B cell (primary cell): ENCODE measurements around the gene MTX1. TPM values are rescaled to one million over a fixed set of nuclear protein-coding genes. Genes with fewer than 3 reads are reported as not detected.
"Not testable (repeated sequence)": the region's sequence is repeated elsewhere in the genome, so short reads cannot be mapped to it uniquely, and the experiment has no call there.

Source experiments
- ATAC-seq: fragments of 200-7000 bp; cut with Tn5 transposase; one replicate; pipeline ENCODE4 v1.10.0; 2021; ENCODE audit warnings: low read depth, mild to moderate bottlenecking, moderate number of reproducible peaks, moderate library complexity
- CTCF ChIA-PET: fragments of 350-600 bp; sonication (Branson Sonifier 250); formaldehyde crosslinking; loops from one replicate; lab custom pipeline; 2021; ENCODE audit warnings: antibody characterized with exemption, inconsistent platforms; lab: Charles Lee
- POLR2A ChIA-PET: fragments of 350-600 bp; sonication (Branson Sonifier 250); formaldehyde crosslinking; loops from one replicate; lab custom pipeline; 2021; ENCODE audit warnings: antibody characterized with exemption; lab: Charles Lee
- DNase-seq: peaks from one replicate; pipeline ENCODE4 v3.0.0; 2013
- H2AFZ ChIP-seq: 2 replicates; pipeline ENCODE4 v1.6.1; 2012; ENCODE audit warnings: mild to moderate bottlenecking, low read depth, low read length; ENCODE audit not compliant: insufficient read depth, poor library complexity, severe bottlenecking
- H3K27ac ChIP-seq, 2 donors: 1 replicate in 1 of 2; 2 replicates in 1 of 2; pipeline ENCODE4 v1.5.1; 2012 to 2013; ENCODE audit warnings: low read length in 2 of 2, mild to moderate bottlenecking in 2 of 2, moderate library complexity in 1 of 2
- H3K27me3 ChIP-seq, 4 experiments: fragments of 200-600 bp in 1 of 4; sonication (generic) in 1 of 4; replicated peaks in 1 of 4; 1 replicate in 2 of 4; 2 replicates in 2 of 4; pipeline versions ENCODE4 v1.6.1 to v1.7.0; 2013 to 2016; ENCODE audit warnings: low read length in 3 of 4, mild to moderate bottlenecking in 2 of 4, mixed read lengths in 1 of 4, moderate library complexity in 1 of 4; ENCODE audit not compliant: insufficient read depth in 4 of 4, control insufficient read depth in 3 of 4; ENCODE audit errors: control extremely low read depth in 1 of 4
- H3K36me3 ChIP-seq, 2 experiments: replicated peaks in 1 of 2; 1 replicate in 1 of 2; 2 replicates in 1 of 2; pipeline versions ENCODE4 v1.6.1 to v1.7.1; 2013; ENCODE audit warnings: low read length in 1 of 2; ENCODE audit not compliant: insufficient read depth in 2 of 2, control insufficient read depth in 1 of 2; ENCODE audit errors: control extremely low read depth in 1 of 2, extremely low read depth in 1 of 2
- H3K4me1 ChIP-seq, 2 donors: fragments of 200-600 bp in 1 of 2; sonication (generic) in 1 of 2; 1 replicate in 1 of 2; 2 replicates in 1 of 2; pipeline versions ENCODE4 v1.5.1 to v1.6.1; 2013 to 2017; ENCODE audit warnings: low read length in 2 of 2; ENCODE audit not compliant: control insufficient read depth in 2 of 2, insufficient read depth in 2 of 2
- H3K4me2 ChIP-seq: replicated peaks from 2 replicates; pipeline ENCODE3; 2012; ENCODE audit warnings: mild to moderate bottlenecking, low read depth, low read length; ENCODE audit not compliant: poor library complexity, severe bottlenecking
- H3K4me3 ChIP-seq, 5 experiments: fragments of 200-600 bp in 1 of 5; sonication (generic) in 1 of 5; 1 replicate in 3 of 5; 2 replicates in 2 of 5; pipeline versions ENCODE4 v1.5.1 to v1.7.0; 2011 to 2016; ENCODE audit warnings: low read length in 4 of 5, mild to moderate bottlenecking in 4 of 5, low read depth in 2 of 5, control low read depth in 1 of 5, moderate library complexity in 1 of 5; ENCODE audit not compliant: insufficient read depth in 1 of 5; ENCODE audit errors: control extremely low read depth in 1 of 5, extremely low read depth in 1 of 5
- H3K79me2 ChIP-seq: fragments of 200-600 bp; sonication (generic); one replicate; pipeline ENCODE4 v1.6.0; 2016; ENCODE audit warnings: low read length; ENCODE audit not compliant: control insufficient read depth, insufficient read depth
- H3K9ac ChIP-seq: fragments of 200-600 bp; sonication (generic); 2 replicates; pipeline ENCODE4 v1.6.1; 2017; ENCODE audit warnings: mild to moderate bottlenecking, low read length, moderate library complexity
- H3K9me3 ChIP-seq, 3 donors: one replicate each; pipeline versions ENCODE4 v1.6.1 to v1.7.1; 2013; ENCODE audit warnings: low read length in 2 of 3; ENCODE audit not compliant: control insufficient read depth in 2 of 3, insufficient read depth in 1 of 3; ENCODE audit errors: control extremely low read depth in 1 of 3
- H4K20me1 ChIP-seq: 2 replicates; pipeline ENCODE4 v1.6.0; 2012; ENCODE audit warnings: mild to moderate bottlenecking, low read length; ENCODE audit not compliant: insufficient read depth, control insufficient read depth, poor library complexity, severe bottlenecking
- H3K27ac Mint-ChIP-seq: one replicate; pipeline ENCODE4 v1.8.0; 2021; ENCODE audit warnings: mixed read lengths
- H3K27me3 Mint-ChIP-seq: one replicate; pipeline ENCODE4 v1.8.0; 2021; ENCODE audit warnings: mixed read lengths
- H3K4me1 Mint-ChIP-seq: one replicate; pipeline ENCODE4 v1.8.0; 2021; ENCODE audit warnings: mixed read lengths
- H3K4me3 Mint-ChIP-seq: one replicate; pipeline ENCODE4 v1.8.0; 2021; ENCODE audit warnings: mixed read lengths
- H3K9me3 Mint-ChIP-seq: one replicate; pipeline ENCODE4 v1.8.0; 2022; ENCODE audit warnings: mixed read lengths; ENCODE audit not compliant: insufficient read depth
- EZH2 ChIP-seq: IDR thresholded peaks from 2 replicates; pipeline ENCODE4 v1.6.1; 2012; ENCODE audit warnings: borderline replicate concordance, low read depth, mild to moderate bottlenecking, moderate library complexity, low read length; ENCODE audit not compliant: insufficient read depth, poor library complexity, severe bottlenecking
- WGBS: methylation state at CpG from one replicate; pipeline ENCODE4 v1.1.5; 2013; ENCODE audit warnings: missing lambda C conversion rate; ENCODE audit not compliant: insufficient coverage; 5-methylcytosine and 5-hydroxymethylcytosine counted together
- intact Hi-C: fragments of 100-400 bp; cut with micrococcal nuclease; formaldehyde crosslinking; loops from one replicate; pipeline ENCODE4 v1.10.0; 2022
- polyA plus RNA-seq: library from polyadenylated mRNA; depleted of rRNA; stranded (reverse); fragments of >200 nt; gene quantifications from 2 replicates; pipeline ENCODE4 v1.2.3, GENCODE V29; 2012
- total RNA-seq, 2 donors: library from RNA; stranded (reverse); fragments of 120-200 nt in 1 of 2; gene quantifications; 1 replicate in 1 of 2; 2 replicates in 1 of 2; pipeline versions ENCODE4 v1.2.3 to v1.2.4, GENCODE V29; 2013 to 2022
- TF ChIP-seq, protein P1 (sequence below): fragments of 200-600 bp; IDR thresholded peaks from one replicate; pipeline ENCODE4 v1.8.0; 2022; ENCODE audit warnings: antibody characterized with exemption, mild to moderate bottlenecking

Gene MTX1
- total and polyA plus RNA-seq, 2 donors (not counting 1 experiment from before 2014, with no cell fraction given), result 19.0 to 40.4 TPM

DNA sequence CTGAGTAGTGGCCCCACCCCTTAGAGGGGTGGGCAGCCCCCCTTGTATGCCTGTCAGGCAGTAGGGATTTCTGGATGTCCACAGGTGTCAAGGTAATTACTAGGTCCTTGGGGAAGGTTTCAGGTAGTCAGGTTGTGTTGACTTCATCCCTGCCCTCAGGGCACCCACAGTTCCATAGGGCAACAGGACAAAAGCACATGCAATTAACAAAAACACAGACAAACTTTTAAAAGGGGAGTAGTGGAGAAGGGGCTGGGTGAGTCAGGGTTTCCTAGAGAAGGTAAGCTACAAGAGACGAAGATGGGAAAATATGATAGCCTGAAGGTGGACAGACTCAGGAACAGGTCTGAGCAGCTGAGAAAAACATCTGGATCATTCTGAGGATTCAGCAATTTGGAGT lies 49.5 kb upstream of the MTX1 start:
- H3K27ac ChIP-seq, result no peak overlapping the region
- DNase-seq, result no peak
- no peaks in the 10 kb centered on the region for H3K9me3 Mint-ChIP-seq
- no peak for TF ChIP-seq EZH2
- TF ChIP-seq, protein P1, sequence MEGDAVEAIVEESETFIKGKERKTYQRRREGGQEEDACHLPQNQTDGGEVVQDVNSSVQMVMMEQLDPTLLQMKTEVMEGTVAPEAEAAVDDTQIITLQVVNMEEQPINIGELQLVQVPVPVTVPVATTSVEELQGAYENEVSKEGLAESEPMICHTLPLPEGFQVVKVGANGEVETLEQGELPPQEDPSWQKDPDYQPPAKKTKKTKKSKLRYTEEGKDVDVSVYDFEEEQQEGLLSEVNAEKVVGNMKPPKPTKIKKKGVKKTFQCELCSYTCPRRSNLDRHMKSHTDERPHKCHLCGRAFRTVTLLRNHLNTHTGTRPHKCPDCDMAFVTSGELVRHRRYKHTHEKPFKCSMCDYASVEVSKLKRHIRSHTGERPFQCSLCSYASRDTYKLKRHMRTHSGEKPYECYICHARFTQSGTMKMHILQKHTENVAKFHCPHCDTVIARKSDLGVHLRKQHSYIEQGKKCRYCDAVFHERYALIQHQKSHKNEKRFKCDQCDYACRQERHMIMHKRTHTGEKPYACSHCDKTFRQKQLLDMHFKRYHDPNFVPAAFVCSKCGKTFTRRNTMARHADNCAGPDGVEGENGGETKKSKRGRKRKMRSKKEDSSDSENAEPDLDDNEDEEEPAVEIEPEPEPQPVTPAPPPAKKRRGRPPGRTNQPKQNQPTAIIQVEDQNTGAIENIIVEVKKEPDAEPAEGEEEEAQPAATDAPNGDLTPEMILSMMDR, result no peak
- H3K79me2 ChIP-seq, result no peaks in the 10 kb centered on the region
- no peak overlapping the region for H3K9ac ChIP-seq
- H3K27ac Mint-ChIP-seq, result no peak overlapping the region
- intact Hi-C loops, result no loop called here
- no peak for ATAC-seq
- 86% methylated on average over 1 of the region's 1 CpG for WGBS
- no peaks in the 10 kb centered on the region for H4K20me1 ChIP-seq
- no peak overlapping the region for H3K4me2 ChIP-seq
- no peaks in the 10 kb centered on the region for H3K36me3 ChIP-seq
- POLR2A ChIA-PET, result no interaction called here
- H3K4me3 Mint-ChIP-seq, result no peak overlapping the region
- H3K4me3 ChIP-seq, result no peak overlapping the region
- H3K27me3 ChIP-seq, result no peaks in the 10 kb centered on the region
- H2AFZ ChIP-seq, result no peak overlapping the region
- CTCF ChIA-PET, result interaction anchor here (0.7 kb wide), 1 partner anchor 10 kb away, joined by 3 read pairs; no protein-coding TSS in a partner anchor
- H3K4me1 Mint-ChIP-seq, result no peaks in the 10 kb centered on the region
- H3K4me1 ChIP-seq, result no peaks in the 10 kb centered on the region
- no peaks in the 10 kb centered on the region for H3K9me3 ChIP-seq
- no peaks in the 10 kb centered on the region for H3K27me3 Mint-ChIP-seq

DNA sequence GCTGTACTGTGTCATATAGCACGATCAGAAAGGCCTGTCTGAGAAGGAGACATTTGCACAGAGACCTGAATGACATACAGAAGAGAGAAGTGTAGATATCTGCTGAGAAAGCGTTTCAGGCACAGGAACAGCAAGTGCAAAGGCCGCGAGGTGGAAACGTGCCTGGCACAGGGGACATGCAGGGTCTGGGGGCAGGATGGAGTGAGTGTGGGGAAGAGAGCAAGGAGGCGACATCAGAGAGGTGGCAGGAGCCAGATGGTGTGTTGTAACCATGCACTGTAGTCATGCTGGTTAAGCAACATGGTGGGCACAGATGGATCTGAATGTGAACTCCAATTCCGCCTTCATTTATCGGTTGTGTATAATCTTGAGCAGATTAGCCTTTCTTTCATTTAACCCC lies 48.4 kb upstream of the MTX1 start:
- no peak overlapping the region for H3K9ac ChIP-seq
- Mint-ChIP-seq H3K4me3 (no peak overlapping the region), H3K9me3 (no peaks in the 10 kb centered on the region), H3K27ac (no peak overlapping the region), H3K27me3 (no peaks in the 10 kb centered on the region), H3K4me1 (no peaks in the 10 kb centered on the region)
- DNase-seq, result no peak
- H3K27ac ChIP-seq, result no peak overlapping the region
- no peaks in the 10 kb centered on the region for H3K27me3 ChIP-seq
- H3K36me3 ChIP-seq, result no peaks in the 10 kb centered on the region
- no peak overlapping the region for H3K4me2 ChIP-seq
- no peaks in the 10 kb centered on the region for H4K20me1 ChIP-seq
- WGBS, result 85% methylated on average over 6 of the region's 8 CpGs
- no peaks in the 10 kb centered on the region for H3K79me2 ChIP-seq
- no peak for ATAC-seq
- H3K4me1 ChIP-seq, result no peaks in the 10 kb centered on the region
- H3K9me3 ChIP-seq, result peaks cover 0 to 7% (median 0%) of the 10 kb centered on the region in 3 donors
- no peak overlapping the region for H3K4me3 ChIP-seq
- intact Hi-C loops, result no loop called here
- ChIA-PET POLR2A (interaction anchor here (0.7 kb wide), 1 partner anchor 38 kb away, joined by 4 read pairs; no protein-coding TSS in a partner anchor), CTCF (no interaction called here)
- TF ChIP-seq, protein P1, result no peak
- no peak for TF ChIP-seq EZH2
- no peak overlapping the region for H2AFZ ChIP-seq

DNA sequence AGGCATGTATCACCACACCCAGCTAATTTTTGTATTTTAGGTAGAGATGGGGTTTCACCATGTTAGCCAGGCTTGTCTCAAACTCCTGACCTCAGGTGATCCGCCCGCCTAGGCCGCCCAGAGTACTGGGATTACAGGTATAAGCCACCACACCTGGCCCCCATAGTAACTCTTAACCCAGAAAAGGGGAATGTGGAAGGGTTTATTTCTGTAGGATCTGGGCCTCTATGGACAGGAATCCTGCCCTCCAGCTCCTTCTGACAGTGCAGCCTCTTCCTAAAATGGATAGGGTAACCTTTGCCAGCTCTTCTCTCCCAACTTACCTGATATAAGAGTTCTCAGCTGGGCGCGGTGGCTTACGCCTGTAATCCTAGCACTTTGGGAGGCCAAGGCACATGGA lies 45.9 kb upstream of the MTX1 start:
- H3K27ac ChIP-seq, H3K27ac Mint-ChIP-seq, H3K9me3 Mint-ChIP-seq, H3K4me3 Mint-ChIP-seq, H4K20me1 ChIP-seq, H3K4me2 ChIP-seq, H3K27me3 Mint-ChIP-seq, H3K9ac ChIP-seq, H3K27me3 ChIP-seq, H2AFZ ChIP-seq, intact Hi-C loops, H3K79me2 ChIP-seq, H3K4me3 ChIP-seq, ATAC-seq, DNase-seq, H3K36me3 ChIP-seq: not testable (repeated sequence)
- H3K4me1 Mint-ChIP-seq, result peaks cover 12% of the 10 kb centered on the region
- Histone ChIP-seq H3K9me3 (peaks cover 0 to 10% (median 0%) of the 10 kb centered on the region in 3 donors), H3K4me1 (peaks cover 8 to 18% of the 10 kb centered on the region in 2 donors)
- POLR2A ChIA-PET, result interaction anchor here (1.1 kb wide), 1 partner anchor 11 kb away, joined by 5 read pairs; no protein-coding TSS in a partner anchor
- CTCF ChIA-PET, result interaction anchor here (0.6 to 2.9 kb wide), 5 partner anchors 10 to 116 kb away, joined by 3 to 13 read pairs (median 4); partner anchors contain the start of gene KRTCAP2
- 100% methylated on average over 4 of the region's 6 CpGs for WGBS
